GM18508 (cell line): ENCODE results near the gene SMTNL1.

Experiments
- ATAC-seq: cut with Tn5 transposase; IDR thresholded peaks from one replicate; pipeline ENCODE4 v1.9.1; 2021; ENCODE audit warnings: moderate number of reproducible peaks; ENCODE audit not compliant: insufficient read depth, unreplicated experiment

Gene SMTNL1

GRCh38 chr11:57585301-57585700 is 47.9 kb downstream of the SMTNL1 start:
- ATAC-seq, result no peak

- ATAC-seq, result no peak
Measured at GRCh38 chr11:57586711-57587245, 49.4 kb downstream of the SMTNL1 start.

GRCh38 chr11:57588046-57588710 is 50.8 kb downstream of the SMTNL1 start:
- ATAC-seq, result no peak

GRCh38 chr11:57596266-57596885 is 59.0 kb downstream of the SMTNL1 start:
- ATAC-seq, result no peak

- no peak for ATAC-seq
Measured at GRCh38 chr11:57597461-57597915, 60.1 kb downstream of the SMTNL1 start, which contains the start of gene SERPING1. SERPING1 (plus strand) TSS chr11:57597685; CDS start chr11:57598271, 586 bp downstream.

- no peak for ATAC-seq
Measured at GRCh38 chr11:57597916-57598830, 60.8 kb downstream of the SMTNL1 start.

- no peak for ATAC-seq
Measured at GRCh38 chr11:57598831-57599155, 61.4 kb downstream of the SMTNL1 start.

GRCh38 chr11:57599381-57599780 is 62.0 kb downstream of the SMTNL1 start:
- no peak for ATAC-seq
